Measurements from ENCODE around the gene CACNA1A.

GRCh38 chr19:13318190-13318589 lies 188.1 kb downstream of the CACNA1A start:
- TF ChIP-seq ZNF839 (CRISPR knock-in tag; IDR thresholded peaks at IDR 0.05; ENCODE audit: borderline replicate concordance) (no peak), ZNF275 (CRISPR knock-in tag; IDR thresholded peaks at IDR 0.05; ENCODE audit: borderline replicate concordance) (no peak), HNRNPK (IDR thresholded peaks at IDR 0.05; ENCODE audit: low read depth, low read length, poor library complexity, severe bottlenecking) (no peak), SIN3A (IDR thresholded peaks at IDR 0.05; ENCODE audit: borderline replicate concordance, low read depth, low read length) (no peak), POLR2A (IDR thresholded peaks at IDR 0.05; ENCODE audit: insufficient read depth in 1 of 2, low read depth in 2 of 2, low read length in 2 of 2) (no peak), RFXANK (CRISPR knock-in tag; IDR thresholded peaks at IDR 0.05) (no peak), ZNF670 (CRISPR knock-in tag; IDR thresholded peaks at IDR 0.05; ENCODE audit: borderline replicate concordance) (no peak), ZSCAN5A (CRISPR knock-in tag; IDR thresholded peaks at IDR 0.05; ENCODE audit: borderline replicate concordance) (no peak), CTCF (CRISPR knock-in tag; IDR thresholded peaks at IDR 0.05) (no peak)

Data from HepG2 (cell line).